Mammary epithelial cell (primary cell): Measurements from ENCODE around the gene WFDC1.

Experiments
- CTCF ChIP-seq, 2 donors: IDR thresholded peaks in 1 of 2; conservative IDR thresholded peaks in 1 of 2; 2 replicates each; pipeline ENCODE4 v1.5.1; 2011 to 2012; ENCODE audit warnings: inconsistent platforms in 2 of 2, low read length in 2 of 2, mild to moderate bottlenecking in 2 of 2, control low read depth in 1 of 2, low read depth in 1 of 2; ENCODE audit not compliant: insufficient read depth in 1 of 2; ENCODE audit errors: extremely low read depth in 1 of 2
- EZH2 ChIP-seq: IDR thresholded peaks from 2 replicates; pipeline ENCODE4 v1.6.1; 2012; ENCODE audit warnings: low read length, inconsistent platforms, borderline replicate concordance

- TF ChIP-seq CTCF (conservative IDR thresholded peaks at IDR 0.05 in 1 of 2, IDR thresholded peaks at IDR 0.05 in 1 of 2; ENCODE audit: extremely low read depth in 1 of 2, insufficient read depth in 1 of 2, low read depth in 1 of 2, low read length in 2 of 2) (no peak), EZH2 (no peak)
These were observed 33.3 kb downstream of the WFDC1 start for GRCh38 chr16:84327926-84328505.
